ENCODE data around the gene ACVR1.
"Not testable (repeated sequence)": the region's sequence is repeated elsewhere in the genome, so short reads cannot be mapped to it uniquely, and the experiment has no call there.

The ACVR1 gene

DNA sequence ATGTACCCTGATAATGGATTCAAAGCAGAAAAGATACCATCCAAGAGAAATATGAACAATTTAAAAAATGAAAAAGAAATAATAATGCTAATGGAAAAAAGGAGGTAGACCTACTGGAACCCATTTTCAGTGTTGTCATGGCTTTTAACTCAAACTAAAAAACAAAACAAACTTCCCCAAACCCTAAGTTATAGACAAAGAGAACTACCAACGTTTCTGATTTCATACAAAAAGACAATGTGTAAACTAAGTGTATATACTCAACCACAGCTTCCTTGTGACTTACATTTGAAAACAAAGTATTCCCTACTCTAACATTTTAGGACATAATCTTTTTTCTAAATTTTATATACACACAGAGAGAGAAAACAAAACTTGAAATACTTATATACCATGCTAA, 45.9 kb downstream of the ACVR1 start:
- no peak for DNase-seq (ENCODE audit: low read depth)

DNA sequence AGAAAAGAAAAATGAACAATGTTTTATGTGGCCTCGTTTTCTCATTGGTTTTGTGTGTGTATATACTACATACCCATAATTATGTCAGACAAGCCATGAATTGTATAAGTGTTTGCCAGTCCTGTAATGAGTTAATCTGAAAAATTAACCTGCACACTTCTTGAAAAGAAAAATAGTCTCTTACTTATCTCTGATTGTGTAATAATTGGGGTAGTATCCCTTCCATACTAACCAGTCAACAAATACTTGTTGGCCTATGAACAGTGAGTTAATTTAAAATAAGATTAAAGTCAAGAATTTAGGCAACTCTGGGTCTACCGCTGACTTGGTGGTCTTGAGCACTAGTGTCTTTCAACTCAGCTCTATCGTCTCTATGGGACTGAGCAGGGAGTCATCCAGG, 48.8 kb downstream of the ACVR1 start:
- DNase-seq (ENCODE audit: low read depth), result no peak

GRCh38 chr2:157826644-157827043, 49.5 kb downstream of the ACVR1 start:
- DNase-seq (ENCODE audit: low read depth), result not testable (repeated sequence)

GRCh38 chr2:157825885-157826284, 50.2 kb downstream of the ACVR1 start:
- no peak for DNase-seq (ENCODE audit: low read depth)

GRCh38 chr2:157822993-157823392, 53.1 kb downstream of the ACVR1 start:
- DNase-seq (ENCODE audit: low read depth), result no peak

DNA sequence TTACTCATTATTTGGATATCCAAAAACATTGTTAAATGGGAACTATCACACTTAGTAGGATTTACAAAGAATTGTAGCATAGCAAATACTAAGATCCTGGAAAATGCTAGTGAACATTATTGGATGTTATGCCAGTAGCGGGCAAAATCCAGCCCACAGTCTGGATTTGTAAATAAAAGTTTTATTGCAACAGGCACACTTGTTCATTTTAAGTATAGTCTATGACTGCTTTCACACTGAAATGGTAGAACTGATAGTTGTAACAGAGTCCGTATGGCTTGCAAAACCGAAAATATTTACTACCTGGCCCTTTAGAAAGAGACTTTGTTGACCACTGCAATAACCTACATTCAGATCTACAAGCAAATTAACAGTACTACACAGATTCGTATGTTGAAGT, 53.6 kb downstream of the ACVR1 start:
- no peak for DNase-seq (ENCODE audit: low read depth)

GRCh38 chr2:157821519-157822131, 54.5 kb downstream of the ACVR1 start:
- no peak for DNase-seq (ENCODE audit: low read depth)

DNA sequence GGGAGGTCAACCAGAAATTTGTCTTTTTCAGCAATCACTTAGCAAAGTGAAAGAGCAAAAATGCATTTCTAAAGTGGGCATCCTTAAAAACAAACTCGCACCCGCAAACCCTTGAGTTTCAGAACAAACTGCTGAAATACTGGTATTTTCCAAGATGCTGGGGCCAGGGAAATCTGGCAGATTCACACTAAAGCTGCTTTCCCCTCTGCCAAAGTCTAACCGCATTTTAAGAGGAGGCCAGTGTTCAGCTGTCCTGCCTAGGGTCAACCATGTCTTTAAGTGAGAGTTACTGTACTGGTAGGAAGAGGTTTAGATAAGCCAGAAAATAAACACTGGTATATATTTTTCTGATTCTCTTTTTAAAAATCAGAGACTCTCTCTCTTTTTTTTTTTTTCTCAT, 55.9 kb downstream of the ACVR1 start:
- DNase-seq (ENCODE audit: low read depth), result no peak

DNA sequence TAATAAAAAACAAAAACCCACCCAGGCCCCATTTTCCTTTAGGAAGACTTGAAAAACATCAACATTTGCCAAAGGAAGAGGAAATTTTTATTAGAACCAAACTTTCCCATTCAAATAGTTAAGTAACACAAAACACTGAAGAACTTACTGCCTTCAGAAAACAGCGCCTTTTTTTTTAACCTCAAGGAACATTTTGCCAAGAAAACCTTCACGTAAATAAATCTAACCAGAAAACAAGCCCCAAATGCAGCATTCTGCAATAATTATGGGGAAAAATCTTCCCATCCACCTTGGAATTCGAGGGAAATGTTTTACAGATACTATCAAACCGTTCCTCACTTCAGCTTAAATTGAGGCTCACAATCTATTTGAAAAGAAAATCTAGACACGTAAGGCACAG, 56.4 kb downstream of the ACVR1 start:
- DNase-seq (ENCODE audit: low read depth), result no peak

- no peak for DNase-seq (ENCODE audit: low read depth)
Observed at GRCh38 chr2:157818227-157818626, 57.9 kb downstream of the ACVR1 start.

GRCh38 chr2:157815421-157815820, 60.7 kb downstream of the ACVR1 start:
- no peak for DNase-seq (ENCODE audit: low read depth)

DNA sequence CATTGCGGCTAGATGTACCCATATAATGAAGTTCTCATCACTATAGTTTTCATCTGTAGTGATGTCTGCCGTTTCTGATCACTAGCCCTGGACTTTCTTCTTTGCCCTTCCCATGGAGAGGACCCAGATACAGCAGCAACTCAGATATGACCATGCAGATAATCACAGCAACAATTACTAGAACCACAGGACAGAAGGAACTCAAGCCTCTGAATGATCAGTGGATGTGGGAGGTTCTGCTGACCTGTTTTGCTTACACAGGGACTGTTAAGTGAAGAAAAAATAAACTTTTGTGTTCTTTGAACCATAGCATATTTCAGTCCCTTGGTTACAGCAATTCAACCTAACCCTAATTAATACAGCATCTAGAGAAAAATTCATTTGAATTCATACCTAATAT, 62.7 kb downstream of the ACVR1 start:
- no peak for DNase-seq (ENCODE audit: low read depth)

DNA sequence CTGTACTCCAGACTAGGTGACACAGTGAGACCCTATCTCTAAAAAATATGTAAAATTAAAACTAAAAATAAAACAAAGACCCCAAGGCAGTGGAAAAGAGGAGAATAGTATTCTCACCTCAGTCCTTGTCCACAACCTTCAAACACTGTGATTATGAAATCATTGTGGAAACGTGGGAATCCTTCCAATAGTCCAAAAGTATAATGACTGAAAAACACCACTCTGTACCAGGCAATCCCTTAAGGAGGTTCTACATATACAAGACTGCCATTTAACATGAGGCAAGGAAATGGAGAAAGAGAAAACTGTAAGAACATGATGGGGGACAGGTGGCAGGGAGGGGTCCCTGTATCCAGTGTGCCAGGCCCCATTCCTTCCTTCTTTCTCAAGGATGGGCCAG, 66.1 kb downstream of the ACVR1 start:
- no peak for DNase-seq (ENCODE audit: low read depth)

GRCh38 chr2:157809212-157809611, 66.9 kb downstream of the ACVR1 start:
- no peak for DNase-seq (ENCODE audit: low read depth)

DNA sequence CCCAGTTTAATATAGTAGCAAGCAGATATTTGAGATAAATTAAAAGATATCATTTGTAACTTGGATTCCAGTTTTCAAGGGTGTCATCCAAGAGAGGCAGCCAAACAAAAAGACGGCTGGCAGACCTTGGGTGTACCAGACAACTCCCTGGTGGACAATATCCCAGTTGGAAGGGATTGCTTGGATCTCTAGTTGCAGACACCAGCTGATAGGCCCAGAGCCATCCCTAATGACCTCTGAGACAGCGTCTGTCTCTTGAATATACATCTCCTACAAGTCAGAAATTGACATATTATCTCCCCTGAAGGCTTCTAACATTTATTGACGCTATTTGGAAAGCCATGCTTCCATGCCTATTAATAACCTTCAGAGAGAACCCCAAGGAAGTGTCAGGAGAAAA, 67.7 kb downstream of the ACVR1 start:
- DNase-seq (ENCODE audit: low read depth), result no peak

GRCh38 chr2:157806426-157807077, 69.6 kb downstream of the ACVR1 start:
- DNase-seq (ENCODE audit: low read depth), result no peak

DNA sequence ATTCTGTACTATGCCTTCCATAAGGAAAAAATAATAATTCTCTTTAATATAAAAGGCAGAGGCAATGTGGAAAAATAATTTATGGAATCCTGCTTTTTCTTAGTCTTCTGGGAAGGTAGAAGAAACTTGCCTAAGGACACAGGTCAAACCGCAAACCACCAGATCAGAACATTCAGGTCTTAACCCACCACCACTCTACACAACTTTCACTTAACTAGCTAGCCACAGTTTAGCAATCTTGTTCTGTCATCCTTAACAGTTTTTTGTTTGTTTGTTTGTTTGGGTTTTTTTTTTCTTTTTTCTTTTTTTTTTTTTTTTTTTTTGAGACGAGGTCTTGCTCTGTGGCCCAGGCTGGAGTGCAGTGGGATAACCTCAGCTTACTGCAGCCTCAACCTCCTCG, 70.6 kb downstream of the ACVR1 start:
- DNase-seq (ENCODE audit: low read depth), result no peak

DNA sequence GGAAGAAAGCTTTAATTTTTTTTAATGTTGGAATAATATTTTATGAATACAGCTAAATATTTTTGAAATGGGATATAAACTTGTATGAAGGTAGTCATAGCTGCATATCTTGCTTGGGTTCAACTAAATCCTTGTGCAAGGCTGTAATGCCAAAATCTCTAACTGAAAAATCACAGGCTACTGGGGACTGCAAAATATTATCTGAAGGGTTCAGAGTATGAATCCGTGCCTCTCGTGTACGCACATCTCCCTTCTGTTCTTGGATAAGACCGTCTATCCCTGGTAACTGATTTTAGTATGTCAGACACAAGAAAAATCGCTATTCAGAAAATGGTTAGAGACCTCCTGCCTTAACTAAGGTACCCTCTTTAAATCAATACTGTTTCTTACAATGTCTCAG, 71.8 kb downstream of the ACVR1 start:
- DNase-seq (ENCODE audit: low read depth), result no peak

GRCh38 chr2:157803952-157804351, 72.2 kb downstream of the ACVR1 start:
- DNase-seq (ENCODE audit: low read depth), result no peak

DNA sequence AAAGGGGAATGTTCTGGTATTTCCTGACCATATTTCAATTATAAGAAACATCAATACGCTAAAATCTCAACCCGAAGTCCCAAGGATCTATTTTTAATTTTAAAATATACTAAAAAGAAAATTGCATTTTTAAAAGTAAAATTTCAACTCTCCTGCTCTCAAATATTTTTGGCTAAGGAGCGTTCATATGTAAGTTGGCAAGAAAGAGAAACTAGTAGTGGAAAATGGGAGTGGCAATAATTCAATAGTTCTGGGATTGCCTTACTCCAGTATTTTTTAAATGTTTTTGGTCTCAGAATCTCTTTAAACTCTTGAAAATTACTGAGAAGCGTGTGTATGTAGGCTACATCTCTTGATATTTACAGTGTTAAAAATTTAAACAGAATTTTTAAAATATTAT, 72.7 kb downstream of the ACVR1 start:
- DNase-seq (ENCODE audit: low read depth), result no peak

GRCh38 chr2:157800838-157801495, 75.2 kb downstream of the ACVR1 start:
- no peak for DNase-seq (ENCODE audit: low read depth)

DNA sequence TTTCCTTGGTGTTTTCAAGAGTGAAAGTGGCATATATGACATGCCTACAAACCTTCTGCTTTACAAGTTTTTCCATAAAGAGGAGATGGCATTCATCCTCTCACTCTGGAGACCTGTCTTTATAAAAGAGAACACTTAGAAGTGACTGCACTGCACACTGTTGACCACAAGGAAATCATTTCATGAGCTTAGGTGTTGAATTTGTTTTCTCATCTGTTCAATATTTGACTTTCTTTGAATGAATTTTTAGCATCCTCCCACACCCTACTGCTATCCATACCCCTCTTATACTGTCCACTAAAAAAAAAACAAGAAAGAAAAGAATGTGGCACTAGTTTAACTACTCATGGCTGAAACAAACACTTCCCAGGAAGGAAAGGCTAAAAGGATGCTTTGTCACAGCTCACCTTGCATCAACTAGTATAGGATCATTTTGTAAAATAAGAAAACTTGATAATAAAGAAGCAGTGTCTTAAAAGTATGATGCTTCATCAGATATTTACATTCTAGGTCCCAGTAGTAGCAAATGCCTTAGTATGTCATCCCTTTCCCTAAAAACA, 83.0 kb downstream of the ACVR1 start:
- no peak for DNase-seq (ENCODE audit: low read depth)

- DNase-seq (ENCODE audit: low read depth), result no peak
Observed at GRCh38 chr2:157792335-157793052, 83.6 kb downstream of the ACVR1 start.

Measured in stimulated activated CD8-positive, alpha-beta memory T cell treated with anti-CD3 and anti-CD28 coated beads, Interleukin-12 subunit alpha, Interleukin-12 subunit beta, amount 100 ng/mL, for 4 hours (primary cell).